ENCODE data around the gene FHOD3.
"Not testable (repeated sequence)": the region's sequence is repeated elsewhere in the genome, so short reads cannot be mapped to it uniquely, and the experiment has no call there.

Gene FHOD3

DNA sequence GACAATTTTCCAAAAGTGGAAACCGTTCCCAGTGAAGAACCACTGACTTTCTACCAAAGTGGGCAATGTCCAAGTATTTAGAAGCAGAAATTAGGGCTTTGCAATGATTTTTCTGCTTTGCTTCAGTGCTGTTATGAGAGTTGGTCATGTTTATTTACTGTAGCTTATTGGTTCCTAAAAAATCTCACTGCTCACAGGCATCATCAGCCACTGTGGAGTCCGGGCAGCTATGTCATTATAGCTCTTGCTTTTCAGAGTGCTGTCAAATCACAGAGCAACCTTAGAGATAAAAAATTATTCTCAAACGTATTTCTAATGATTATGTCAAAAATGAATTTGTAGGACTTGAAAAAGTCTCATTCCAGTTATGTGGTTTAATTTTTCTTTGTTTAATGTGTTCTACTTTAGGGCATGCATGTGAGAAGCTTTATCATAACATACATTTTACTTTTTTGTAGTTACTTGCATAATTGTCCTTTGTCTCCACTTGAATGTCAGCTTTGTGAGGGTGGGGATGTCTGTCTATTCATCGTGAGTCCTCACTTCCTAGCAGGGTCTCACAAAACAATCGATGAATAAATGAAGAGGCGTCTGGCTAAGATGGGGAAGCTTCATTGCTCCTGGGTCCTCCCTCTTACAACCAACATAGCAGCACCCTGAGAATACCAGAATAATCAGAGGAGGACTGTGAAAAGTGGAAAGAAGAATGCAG, 413.7 kb downstream of the FHOD3 start:
- DNase-seq (ENCODE audit: low read depth): no peak

- peak; percentile 64 for DNase-seq (ENCODE audit: low read depth)
These were observed 414.4 kb downstream of the FHOD3 start for GRCh38 chr18:36711813-36712444.

GRCh38 chr18:36714476-36714875, 417.0 kb downstream of the FHOD3 start:
- no peak for DNase-seq (ENCODE audit: low read depth)

GRCh38 chr18:36717422-36718110, 420.1 kb downstream of the FHOD3 start:
- no peak for DNase-seq (ENCODE audit: low read depth)

DNA sequence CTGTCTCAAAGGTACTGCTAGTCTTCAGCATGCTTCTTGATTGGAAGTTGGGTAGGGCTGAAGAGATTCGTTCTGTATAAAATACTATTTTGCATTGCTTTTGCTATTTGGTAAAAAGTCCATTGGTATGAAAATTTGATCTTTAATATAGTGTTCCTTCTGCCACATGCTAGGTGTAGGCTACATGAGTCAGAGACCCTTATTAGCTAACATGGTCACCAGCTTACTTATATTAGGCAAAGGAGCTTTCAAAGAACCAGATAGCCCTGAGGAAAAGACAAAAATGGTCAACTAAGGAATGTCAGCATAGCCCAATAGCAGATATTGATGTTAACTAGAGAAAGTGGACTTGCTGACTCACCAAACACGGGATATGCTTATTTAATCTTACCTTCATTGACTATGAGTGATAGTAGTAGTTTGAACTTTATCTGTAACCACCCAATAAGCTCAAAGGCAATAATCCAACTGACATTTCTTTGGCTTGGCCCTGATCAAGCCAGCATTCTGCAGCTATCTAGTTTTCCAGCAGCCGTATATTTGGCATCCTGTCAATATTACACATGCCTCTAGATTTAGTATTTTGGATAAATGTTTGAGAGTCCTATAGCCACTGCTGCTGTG, 421.3 kb downstream of the FHOD3 start:
- no peak for DNase-seq (ENCODE audit: low read depth)

GRCh38 chr18:36719630-36720029, 422.1 kb downstream of the FHOD3 start:
- no peak for DNase-seq (ENCODE audit: low read depth)

GRCh38 chr18:36721351-36721750, 423.8 kb downstream of the FHOD3 start:
- DNase-seq (ENCODE audit: low read depth): not testable (repeated sequence)

DNA sequence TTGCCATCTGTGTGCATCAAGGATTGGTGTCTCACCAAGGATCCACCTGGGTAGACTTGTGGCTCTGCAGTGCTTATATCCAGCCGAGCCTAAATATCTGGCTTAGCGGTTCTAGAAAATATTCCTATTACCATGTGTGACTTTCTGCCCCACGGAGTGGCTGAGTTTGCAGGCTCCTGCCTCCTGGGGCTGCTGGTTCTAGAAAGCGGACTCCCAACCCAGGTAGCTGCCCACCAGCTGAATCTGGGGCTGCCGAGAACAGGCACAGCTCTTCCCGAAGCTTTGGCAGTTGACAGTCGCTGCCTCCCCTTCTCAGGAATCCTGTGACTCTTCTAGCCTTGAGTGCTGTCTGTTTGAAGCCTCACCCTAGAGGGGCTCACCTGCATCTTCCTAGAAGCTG, 426.7 kb downstream of the FHOD3 start:
- no peak for DNase-seq (ENCODE audit: low read depth)

GRCh38 chr18:36724591-36725001, 427.1 kb downstream of the FHOD3 start:
- peak; percentile 38 for DNase-seq (ENCODE audit: low read depth)

GRCh38 chr18:36728345-36728744, 430.8 kb downstream of the FHOD3 start:
- DNase-seq (ENCODE audit: low read depth): no peak

DNA sequence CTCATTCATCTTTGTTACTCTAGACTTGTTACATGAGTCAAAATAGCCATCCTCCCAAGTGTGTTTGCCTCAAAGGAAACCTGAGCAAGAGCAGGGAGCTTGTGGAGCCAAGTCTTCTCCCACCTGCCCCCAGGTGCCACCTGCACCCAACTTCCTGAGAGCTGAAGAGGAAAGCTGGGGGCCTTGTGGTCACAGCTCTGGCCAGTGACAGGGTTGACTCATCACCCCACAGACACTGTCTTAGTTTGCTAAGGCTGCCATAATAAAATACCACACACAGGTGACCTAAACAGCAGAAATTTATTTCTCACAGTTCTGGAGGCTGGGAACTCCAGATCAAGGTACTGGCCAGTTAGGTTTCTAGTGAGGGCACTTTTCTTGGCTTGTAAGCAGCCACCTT, 431.7 kb downstream of the FHOD3 start:
- no peak for DNase-seq (ENCODE audit: low read depth)

- DNase-seq (ENCODE audit: low read depth): no peak
These were observed 434.8 kb downstream of the FHOD3 start for GRCh38 chr18:36732264-36732663.

DNA sequence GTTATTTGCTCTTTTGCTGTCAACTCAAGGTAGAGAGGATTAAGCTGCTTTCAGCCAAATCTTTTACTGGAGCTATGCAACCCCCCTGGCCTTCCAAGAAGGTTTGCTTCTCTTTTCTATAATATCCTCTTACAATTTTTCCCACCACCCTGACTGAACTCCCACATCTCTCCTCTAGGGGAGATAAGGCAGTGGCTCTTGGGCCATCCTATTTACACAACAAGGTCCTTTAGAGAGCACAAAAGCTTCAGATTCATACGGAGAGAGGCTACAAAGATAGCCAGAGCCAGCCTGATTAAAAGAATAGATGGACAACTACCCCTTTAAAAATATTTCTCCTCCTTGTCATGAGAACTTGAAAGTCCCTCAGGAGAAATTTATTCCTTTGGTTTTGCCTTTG, 435.6 kb downstream of the FHOD3 start:
- DNase-seq (ENCODE audit: low read depth): no peak

GRCh38 chr18:36734596-36734995, 437.1 kb downstream of the FHOD3 start:
- DNase-seq (ENCODE audit: low read depth): no peak

- DNase-seq (ENCODE audit: low read depth): no peak
These were observed 437.6 kb downstream of the FHOD3 start for GRCh38 chr18:36735130-36735529.

DNA sequence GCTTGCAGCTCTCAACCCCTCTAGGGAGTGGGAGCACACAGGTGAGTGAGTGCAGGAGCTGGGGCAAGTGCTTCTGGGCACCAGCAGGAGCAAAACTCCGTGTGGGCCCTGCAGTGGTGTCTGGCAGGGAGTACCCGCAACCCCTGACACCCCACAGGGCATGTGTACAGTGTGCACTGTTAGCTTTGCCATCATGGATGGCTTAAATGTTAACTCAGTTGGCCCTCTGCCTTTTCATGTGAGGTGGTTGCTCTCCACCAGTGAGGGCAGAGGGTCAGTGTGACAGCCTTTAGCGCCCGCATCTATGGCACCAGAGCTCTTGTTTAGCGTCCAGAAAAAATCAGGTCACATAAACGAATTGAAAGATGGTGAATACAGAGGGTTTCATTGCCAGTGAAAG, 438.6 kb downstream of the FHOD3 start:
- DNase-seq (ENCODE audit: low read depth): no peak

- no peak for DNase-seq (ENCODE audit: low read depth)
These were observed 439.8 kb downstream of the FHOD3 start for GRCh38 chr18:36737316-36737715.

GRCh38 chr18:36744261-36744876, 446.9 kb downstream of the FHOD3 start:
- DNase-seq (ENCODE audit: low read depth): no peak

GRCh38 chr18:36745219-36745975, 447.9 kb downstream of the FHOD3 start:
- DNase-seq (ENCODE audit: low read depth): no peak

DNA sequence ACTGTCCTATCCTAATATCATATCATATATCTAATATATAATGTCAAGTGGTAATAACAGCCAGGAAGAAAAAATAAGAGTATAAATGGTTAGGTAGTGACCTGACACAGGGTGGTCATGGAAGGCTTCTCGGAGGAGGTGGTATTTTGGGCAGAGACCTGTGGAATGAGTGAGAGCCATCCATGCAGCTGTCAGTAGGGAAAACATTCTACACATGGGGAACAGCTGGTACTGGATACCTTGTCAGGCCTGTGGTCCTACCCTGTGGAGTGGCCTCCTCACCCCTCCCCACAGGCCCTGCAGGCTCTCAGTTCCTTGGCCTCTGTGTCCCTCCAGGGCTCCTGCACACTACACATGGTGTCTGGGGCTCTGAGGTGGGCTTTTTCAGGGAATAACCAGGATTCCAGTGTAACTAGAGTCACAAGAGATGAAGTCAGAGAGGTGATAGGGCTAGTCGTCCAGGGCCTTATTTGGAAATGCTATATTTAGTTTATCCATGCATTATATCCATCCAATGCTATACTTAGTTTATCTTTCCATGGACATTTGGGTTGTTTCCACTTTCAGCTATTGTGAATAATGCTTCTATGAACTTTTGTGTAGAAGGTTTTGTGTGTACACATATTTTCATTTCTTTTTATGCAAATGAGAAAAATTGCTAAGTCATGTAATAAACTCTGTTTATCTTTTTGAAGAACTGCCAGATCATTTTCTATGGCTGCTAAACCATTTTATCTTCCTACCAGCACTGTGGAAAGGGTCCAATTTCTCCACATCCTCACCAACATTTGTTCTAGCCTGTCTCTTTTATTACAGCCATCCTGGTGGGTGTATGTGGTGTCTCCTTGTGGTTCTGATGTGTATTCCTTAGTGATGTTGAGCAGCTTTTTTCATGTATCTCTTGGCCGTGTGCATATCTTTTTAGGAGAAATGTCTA, 455.7 kb downstream of the FHOD3 start:
- DNase-seq (ENCODE audit: low read depth): no peak
